K562 (cell line): ENCODE measurements around the gene KCNK7. TPM values are rescaled to one million over a fixed set of nuclear protein-coding genes. Genes with fewer than 3 reads are reported as not detected.

Experiments
- ATAC-seq: fragments of 200-7000 bp; cut with Tn5 transposase; 3 replicates; pipeline ENCODE4 v1.9.1; 2020; ENCODE audit warnings: moderate library complexity
- BruUV-seq: library from RNA; stranded (reverse); fragments of 400-500 nt; replicated peaks from 2 replicates; lab custom pipeline; 2021; lab: Mats Ljungman, UMichigan
- CTCF ChIA-PET: fragments of 300-600 bp; formaldehyde crosslinking; extraction: SDS; loops from one replicate; lab custom pipeline; 2021; ENCODE audit warnings: low intra/inter-chr PET ratio; lab: Yijun Ruan, JAX
- POLR2A ChIA-PET: fragments of 300-600, 350-650 bp; sonication (Branson Sonifier 250); formaldehyde crosslinking; extraction: SDS; loops from one replicate; lab custom pipeline; 2021; ENCODE audit warnings: antibody characterized with exemption, inconsistent platforms; lab: Yijun Ruan, JAX
- DNase-seq, 4 experiments: peaks; one replicate each; pipeline versions ENCODE4 v3.0.0 to v3.0.0-alpha.2; 2011 to 2018; ENCODE audit warnings: low spot score in 3 of 4, mixed read lengths in 3 of 4; ENCODE audit errors: extremely low read depth in 1 of 4
- FAIRE-seq: peaks from 2 replicates; lab custom pipeline; 2011; peaks lifted over from hg19 to GRCh38; lab: Jason Lieb, UNC
- H2AFZ ChIP-seq: 2 replicates; pipeline ENCODE4 v1.6.0; 2011; ENCODE audit warnings: low read depth, low read length, control low read depth, inconsistent platforms
- H3K27ac ChIP-seq: fragments of 200-600 bp; 3 replicates; pipeline ENCODE4 v1.8.0; 2011; ENCODE audit warnings: low read depth, mild to moderate bottlenecking, control low read depth, inconsistent platforms, low read length, moderate library complexity, mixed read lengths; ENCODE audit errors: extremely low read depth
- H3K27me3 ChIP-seq, 2 experiments: fragments of 300-600 bp in 1 of 2; 2 replicates in 1 of 2; 3 replicates in 1 of 2; pipeline versions ENCODE4 v1.6.0 to v1.8.0; 2011; ENCODE audit warnings: inconsistent platforms in 2 of 2, low read length in 2 of 2, mild to moderate bottlenecking in 1 of 2, mixed read lengths in 1 of 2, moderate library complexity in 1 of 2; ENCODE audit not compliant: control insufficient read depth in 2 of 2, insufficient read depth in 2 of 2
- H3K36me3 ChIP-seq: fragments of 300-600 bp; 3 replicates; pipeline ENCODE4 v1.8.0; 2011; ENCODE audit warnings: mild to moderate bottlenecking, low read length, inconsistent platforms; ENCODE audit not compliant: control insufficient read depth, insufficient read depth
- H3K4me1 ChIP-seq, 2 experiments: fragments of 200-600 bp in 1 of 2; replicated peaks in 1 of 2; 2 replicates in 1 of 2; 3 replicates in 1 of 2; pipeline versions ENCODE4 v1.5.1 to v1.8.0; 2011; ENCODE audit warnings: inconsistent platforms in 2 of 2, low read length in 2 of 2, mild to moderate bottlenecking in 1 of 2, mixed read lengths in 1 of 2, moderate library complexity in 1 of 2; ENCODE audit not compliant: control insufficient read depth in 2 of 2, insufficient read depth in 2 of 2
- H3K4me2 ChIP-seq: 2 replicates; pipeline ENCODE4 v1.6.1; 2011; ENCODE audit warnings: low read length, control low read depth, inconsistent platforms, mixed read lengths; ENCODE audit not compliant: insufficient read depth
- H3K4me3 ChIP-seq: fragments of 200-600 bp; sonication (generic), shearing (Covaris generic); 2 replicates; pipeline ENCODE4 v1.5.1; 2016; ENCODE audit warnings: control low read depth, inconsistent platforms
- H3K79me2 ChIP-seq: fragments of 200-600 bp; 3 replicates; pipeline ENCODE4 v1.8.0; 2011; ENCODE audit warnings: low read length, inconsistent platforms; ENCODE audit not compliant: control insufficient read depth, insufficient read depth
- H3K9ac ChIP-seq, 2 experiments: 2 replicates each; pipeline versions ENCODE4 v1.6.0 to v1.6.1; 2011; ENCODE audit warnings: low read depth in 2 of 2, low read length in 2 of 2, control low read depth in 1 of 2, inconsistent platforms in 1 of 2, mild to moderate bottlenecking in 1 of 2, mixed read lengths in 1 of 2; ENCODE audit not compliant: insufficient read depth in 1 of 2
- H3K9me1 ChIP-seq: one replicate; pipeline ENCODE4 v1.6.0; 2011; ENCODE audit warnings: inconsistent platforms, mild to moderate bottlenecking, low read length, moderate library complexity; ENCODE audit not compliant: control insufficient read depth, insufficient read depth
- H3K9me3 ChIP-seq: replicated peaks from 2 replicates; pipeline ENCODE4 v1.5.1; 2011; ENCODE audit warnings: low read depth, low read length, inconsistent platforms; ENCODE audit not compliant: control insufficient read depth, insufficient read depth
- H4K20me1 ChIP-seq: replicated peaks from 2 replicates; pipeline ENCODE4 v1.6.1; 2011; ENCODE audit warnings: low read length, inconsistent platforms, mixed read lengths; ENCODE audit not compliant: control insufficient read depth, insufficient read depth
- ARHGAP35 ChIP-seq: fragments of 450-650 bp; IDR thresholded peaks from 2 replicates; pipeline ENCODE4 v1.6.1; 2018; ENCODE audit not compliant: partially characterized antibody
- E2F3 ChIP-seq: fragments of 250-450 bp; sonication (Bioruptor Pico); IDR thresholded peaks from 2 replicates; pipeline ENCODE4 v1.4.0; 2020; ENCODE audit warnings: mild to moderate bottlenecking
- EWSR1 ChIP-seq: fragments of 450-650 bp; IDR thresholded peaks from 2 replicates; pipeline ENCODE4 v1.6.1; 2018; ENCODE audit warnings: borderline replicate concordance, mild to moderate bottlenecking, low read depth, moderate library complexity; ENCODE audit not compliant: partially characterized antibody
- FOXA1 ChIP-seq: fragments of 450-650 bp; IDR thresholded peaks from 2 replicates; pipeline ENCODE4 v1.6.1; 2016; ENCODE audit warnings: mild to moderate bottlenecking, borderline replicate concordance
- HEY1 ChIP-seq: fragments of 250-450 bp; sonication (Bioruptor Pico); IDR thresholded peaks from 2 replicates; pipeline ENCODE4 v1.5.0; 2020; ENCODE audit warnings: mild to moderate bottlenecking, moderate library complexity, borderline replicate concordance
- RBFOX2 ChIP-seq: fragments of 200-400 bp; formaldehyde crosslinking; IDR thresholded peaks from 2 replicates; pipeline ENCODE4 v1.6.1; 2017; ENCODE audit warnings: low read depth, mild to moderate bottlenecking, low read length, moderate library complexity
- TAL1 ChIP-seq: fragments of 450-650 bp; IDR thresholded peaks from 2 replicates; pipeline ENCODE4 v1.6.1; 2016; ENCODE audit warnings: mild to moderate bottlenecking
- WGBS: fragments of 100-300 bp; shearing (Covaris generic); methylation state at CpG from one replicate; pipeline ENCODE4 v1.1.6; 2016; ENCODE audit warnings: low coverage, mixed read lengths; ENCODE audit not compliant: insufficient coverage; ENCODE audit errors: missing lambda C conversion rate; 5-methylcytosine and 5-hydroxymethylcytosine counted together
- in situ Hi-C: fragments of 300-500 bp; cut with MboI; formaldehyde crosslinking; loops from 4 replicates; pipeline ENCODE4 v1.15.0; 2018; ENCODE audit warnings: inconsistent platforms, mixed read lengths
- intact Hi-C: fragments of 100-400 bp; cut with micrococcal nuclease; formaldehyde crosslinking; loops from 2 replicates; pipeline ENCODE4 v1.14.2; 2022
- polyA plus RNA-seq, 8 experiments: library from polyadenylated mRNA; depleted of rRNA in 4 of 8; stranded (reverse) in 5 of 8; unstranded in 3 of 8; fragments of >200 nt; fragmentation: Nextera tagmentation in 2 of 8; fragmentation: Illumina TruSeq in 1 of 8; extraction: Ambion mirVana in 2 of 8; extraction: Trizol in 1 of 8; gene quantifications; 2 replicates each; pipeline versions ENCODE4 v1.2.1 to v1.2.3, GENCODE V29; 2011 to 2014; ENCODE audit warnings: inconsistent platforms in 1 of 8, missing spikeins in 1 of 8
- total RNA-seq, 7 experiments: library from RNA; depleted of rRNA in 6 of 7; stranded (reverse); fragments of >200 nt in 6 of 7; fragmentation: Illumina TruSeq in 2 of 7; extraction: Trizol in 2 of 7; gene quantifications; 2 replicates each; pipeline versions ENCODE4 v1.2.1 to v1.2.3, GENCODE V29; 2011 to 2021; ENCODE audit warnings: low replicate concordance in 1 of 7
- TF ChIP-seq, protein P1 (sequence below): fragments of 200-800 bp; sonication (Bioruptor generic); IDR thresholded peaks from 2 replicates; pipeline ENCODE4 v1.6.1; 2016; ENCODE audit warnings: missing genetic modification characterization, missing compliant biosample characterization
- TF ChIP-seq, protein P2 (sequence below): fragments of 450-650 bp; conservative IDR thresholded peaks from 2 replicates; pipeline ENCODE4 v1.6.1; 2016; ENCODE audit warnings: missing genetic modification characterization, low read depth, mild to moderate bottlenecking, control low read depth, missing compliant biosample characterization
- TF ChIP-seq, protein P3 (sequence below): fragments of 450-650 bp; IDR thresholded peaks from 2 replicates; pipeline ENCODE4 v1.6.1; 2017; ENCODE audit warnings: antibody characterized with exemption

KCNK7 gene
- total and polyA plus RNA-seq, 9 of the 15 experiments (the other 6 are each of a cell fraction or from before 2014, with no cell fraction given) = 0.07 to 0.40 TPM; not detected in 7

DNA sequence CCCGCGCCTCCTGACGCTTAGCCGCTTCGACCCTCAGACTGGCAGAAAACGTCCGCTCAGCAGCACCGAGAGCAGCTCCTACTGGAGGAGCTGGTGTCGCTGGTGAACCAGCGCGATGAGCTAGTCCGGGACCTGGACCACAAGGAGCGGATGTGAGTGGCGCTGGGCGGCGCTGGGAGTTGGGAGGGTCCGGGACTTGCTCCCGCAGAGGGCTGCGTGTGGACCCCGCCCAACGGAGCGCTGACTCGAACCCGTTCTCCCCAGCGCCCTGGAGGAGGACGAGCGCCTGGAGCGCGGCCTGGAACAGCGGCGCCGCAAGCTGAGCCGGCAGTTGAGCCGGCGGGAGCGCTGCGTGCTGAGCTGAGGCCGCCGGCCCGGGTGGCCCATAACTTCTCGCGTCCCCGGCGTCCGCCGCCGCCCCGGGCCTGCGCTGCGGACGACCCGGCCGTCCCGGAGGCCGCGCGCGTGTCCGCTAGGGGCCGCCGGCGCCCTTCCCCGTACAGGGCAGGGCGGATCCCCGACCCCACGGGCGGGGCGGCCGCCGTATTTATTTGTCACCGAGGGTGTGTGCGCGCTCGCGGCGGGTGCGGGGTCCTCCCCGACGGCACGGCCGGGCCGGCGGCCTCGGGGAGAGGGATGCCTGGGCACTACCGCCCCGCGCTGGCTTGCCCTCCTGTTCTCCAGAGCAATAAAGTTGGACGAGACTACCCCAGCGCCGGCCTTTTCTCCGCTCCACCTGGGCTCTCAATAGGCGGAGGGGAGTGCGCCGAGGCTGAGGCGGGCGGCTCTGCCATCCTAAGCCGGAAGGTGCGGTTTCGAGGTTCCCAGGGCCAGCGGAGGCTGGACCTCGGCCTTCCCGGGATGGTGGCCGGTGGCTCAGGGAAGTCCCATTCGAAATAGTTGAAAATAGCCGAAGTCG, 3.4 kb downstream of the KCNK7 start (continued):
- TF ChIP-seq E2F3 (no peak), TAL1 (no peak), RBFOX2 (peak; percentile 47)

DNA sequence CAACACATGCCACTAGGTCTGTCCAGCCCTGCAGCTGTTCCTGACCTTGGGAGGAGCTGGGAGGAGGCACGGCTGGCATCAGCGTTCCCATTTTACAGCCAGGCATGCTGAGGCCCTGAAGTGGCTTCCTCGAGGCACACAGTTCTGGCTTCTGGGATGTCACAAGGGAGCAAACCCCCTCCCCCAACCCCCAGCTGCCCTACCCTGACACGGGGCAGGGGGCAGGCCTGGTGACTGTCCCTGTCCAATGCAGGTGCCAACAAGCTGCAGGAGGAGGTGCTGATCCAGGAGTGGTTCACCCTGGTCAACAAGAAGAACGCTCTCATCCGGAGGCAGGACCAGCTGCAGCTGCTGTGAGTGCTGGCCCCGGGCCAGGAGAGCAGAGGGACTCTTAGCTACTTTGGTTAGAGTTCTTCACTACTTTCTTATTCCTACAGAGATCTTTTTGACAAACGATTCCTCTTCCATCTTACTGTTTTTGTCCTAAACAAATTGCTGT, 5.3 kb downstream of the KCNK7 start:
- in situ Hi-C loops (no loop called here), intact Hi-C loops (no loop called here)
- no TSS peak for BruUV-seq
- DNase-seq (no peak), FAIRE-seq (no peak), ATAC-seq (no peak)
- Histone ChIP-seq H3K4me2 (no peak overlapping the region), H3K27ac (no peak overlapping the region), H4K20me1 (0 out of 2 replicates have a peak, but pooled peaks cover 4% of the 10 kb centered on the region), H3K4me3 (no peak overlapping the region), H3K9me3 (no peaks in the 10 kb centered on the region), H3K79me2 (peaks cover 3% of the 10 kb centered on the region; the same call in 1 of the 3 replicates), H3K9ac (peak overlapping the region in 1 of 2 experiments; percentile 82; a peak in 2 of 4 replicates), H3K36me3 (peaks cover 54% of the 10 kb centered on the region; the same call in 2 of the 3 replicates), H2AFZ (no peak overlapping the region), H3K27me3 (no peaks in the 10 kb centered on the region), H3K4me1 (peaks cover 16 to 66% of the 10 kb centered on the region in 2 experiments), H3K9me1 (peaks cover 4% of the 10 kb centered on the region)
- ChIA-PET POLR2A (interaction anchor here (0.6 to 2.4 kb wide), 8 partner anchors 12 to 208 kb away, joined by 3 to 6 read pairs (median 3); partner anchors contain the start of gene EHBP1L1), CTCF (no interaction called here)
- 80% methylated on average over 8 of the region's 8 CpGs for WGBS
- TF ChIP-seq, protein P1, sequence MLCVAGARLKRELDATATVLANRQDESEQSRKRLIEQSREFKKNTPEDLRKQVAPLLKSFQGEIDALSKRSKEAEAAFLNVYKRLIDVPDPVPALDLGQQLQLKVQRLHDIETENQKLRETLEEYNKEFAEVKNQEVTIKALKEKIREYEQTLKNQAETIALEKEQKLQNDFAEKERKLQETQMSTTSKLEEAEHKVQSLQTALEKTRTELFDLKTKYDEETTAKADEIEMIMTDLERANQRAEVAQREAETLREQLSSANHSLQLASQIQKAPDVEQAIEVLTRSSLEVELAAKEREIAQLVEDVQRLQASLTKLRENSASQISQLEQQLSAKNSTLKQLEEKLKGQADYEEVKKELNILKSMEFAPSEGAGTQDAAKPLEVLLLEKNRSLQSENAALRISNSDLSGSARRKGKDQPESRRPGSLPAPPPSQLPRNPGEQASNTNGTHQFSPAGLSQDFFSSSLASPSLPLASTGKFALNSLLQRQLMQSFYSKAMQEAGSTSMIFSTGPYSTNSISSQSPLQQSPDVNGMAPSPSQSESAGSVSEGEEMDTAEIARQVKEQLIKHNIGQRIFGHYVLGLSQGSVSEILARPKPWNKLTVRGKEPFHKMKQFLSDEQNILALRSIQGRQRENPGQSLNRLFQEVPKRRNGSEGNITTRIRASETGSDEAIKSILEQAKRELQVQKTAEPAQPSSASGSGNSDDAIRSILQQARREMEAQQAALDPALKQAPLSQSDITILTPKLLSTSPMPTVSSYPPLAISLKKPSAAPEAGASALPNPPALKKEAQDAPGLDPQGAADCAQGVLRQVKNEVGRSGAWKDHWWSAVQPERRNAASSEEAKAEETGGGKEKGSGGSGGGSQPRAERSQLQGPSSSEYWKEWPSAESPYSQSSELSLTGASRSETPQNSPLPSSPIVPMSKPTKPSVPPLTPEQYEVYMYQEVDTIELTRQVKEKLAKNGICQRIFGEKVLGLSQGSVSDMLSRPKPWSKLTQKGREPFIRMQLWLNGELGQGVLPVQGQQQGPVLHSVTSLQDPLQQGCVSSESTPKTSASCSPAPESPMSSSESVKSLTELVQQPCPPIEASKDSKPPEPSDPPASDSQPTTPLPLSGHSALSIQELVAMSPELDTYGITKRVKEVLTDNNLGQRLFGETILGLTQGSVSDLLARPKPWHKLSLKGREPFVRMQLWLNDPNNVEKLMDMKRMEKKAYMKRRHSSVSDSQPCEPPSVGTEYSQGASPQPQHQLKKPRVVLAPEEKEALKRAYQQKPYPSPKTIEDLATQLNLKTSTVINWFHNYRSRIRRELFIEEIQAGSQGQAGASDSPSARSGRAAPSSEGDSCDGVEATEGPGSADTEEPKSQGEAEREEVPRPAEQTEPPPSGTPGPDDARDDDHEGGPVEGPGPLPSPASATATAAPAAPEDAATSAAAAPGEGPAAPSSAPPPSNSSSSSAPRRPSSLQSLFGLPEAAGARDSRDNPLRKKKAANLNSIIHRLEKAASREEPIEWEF = no peak
- TF ChIP-seq, protein P2, sequence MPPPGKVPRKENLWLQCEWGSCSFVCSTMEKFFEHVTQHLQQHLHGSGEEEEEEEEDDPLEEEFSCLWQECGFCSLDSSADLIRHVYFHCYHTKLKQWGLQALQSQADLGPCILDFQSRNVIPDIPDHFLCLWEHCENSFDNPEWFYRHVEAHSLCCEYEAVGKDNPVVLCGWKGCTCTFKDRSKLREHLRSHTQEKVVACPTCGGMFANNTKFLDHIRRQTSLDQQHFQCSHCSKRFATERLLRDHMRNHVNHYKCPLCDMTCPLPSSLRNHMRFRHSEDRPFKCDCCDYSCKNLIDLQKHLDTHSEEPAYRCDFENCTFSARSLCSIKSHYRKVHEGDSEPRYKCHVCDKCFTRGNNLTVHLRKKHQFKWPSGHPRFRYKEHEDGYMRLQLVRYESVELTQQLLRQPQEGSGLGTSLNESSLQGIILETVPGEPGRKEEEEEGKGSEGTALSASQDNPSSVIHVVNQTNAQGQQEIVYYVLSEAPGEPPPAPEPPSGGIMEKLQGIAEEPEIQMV = no peak
- TF ChIP-seq, protein P3, sequence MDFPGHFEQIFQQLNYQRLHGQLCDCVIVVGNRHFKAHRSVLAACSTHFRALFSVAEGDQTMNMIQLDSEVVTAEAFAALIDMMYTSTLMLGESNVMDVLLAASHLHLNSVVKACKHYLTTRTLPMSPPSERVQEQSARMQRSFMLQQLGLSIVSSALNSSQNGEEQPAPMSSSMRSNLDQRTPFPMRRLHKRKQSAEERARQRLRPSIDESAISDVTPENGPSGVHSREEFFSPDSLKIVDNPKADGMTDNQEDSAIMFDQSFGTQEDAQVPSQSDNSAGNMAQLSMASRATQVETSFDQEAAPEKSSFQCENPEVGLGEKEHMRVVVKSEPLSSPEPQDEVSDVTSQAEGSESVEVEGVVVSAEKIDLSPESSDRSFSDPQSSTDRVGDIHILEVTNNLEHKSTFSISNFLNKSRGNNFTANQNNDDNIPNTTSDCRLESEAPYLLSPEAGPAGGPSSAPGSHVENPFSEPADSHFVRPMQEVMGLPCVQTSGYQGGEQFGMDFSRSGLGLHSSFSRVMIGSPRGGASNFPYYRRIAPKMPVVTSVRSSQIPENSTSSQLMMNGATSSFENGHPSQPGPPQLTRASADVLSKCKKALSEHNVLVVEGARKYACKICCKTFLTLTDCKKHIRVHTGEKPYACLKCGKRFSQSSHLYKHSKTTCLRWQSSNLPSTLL = no peak
- TF ChIP-seq HEY1 (no peak), EWSR1 (no peak), FOXA1 (no peak), ARHGAP35 (no peak)
